ENCODE results near the gene STEAP3. TPM values are rescaled to one million over a fixed set of nuclear protein-coding genes. Genes with fewer than 3 reads are reported as not detected.

STEAP3 gene
- total RNA-seq, 1 experiment from 2014 or later = 32.3 TPM

DNA sequence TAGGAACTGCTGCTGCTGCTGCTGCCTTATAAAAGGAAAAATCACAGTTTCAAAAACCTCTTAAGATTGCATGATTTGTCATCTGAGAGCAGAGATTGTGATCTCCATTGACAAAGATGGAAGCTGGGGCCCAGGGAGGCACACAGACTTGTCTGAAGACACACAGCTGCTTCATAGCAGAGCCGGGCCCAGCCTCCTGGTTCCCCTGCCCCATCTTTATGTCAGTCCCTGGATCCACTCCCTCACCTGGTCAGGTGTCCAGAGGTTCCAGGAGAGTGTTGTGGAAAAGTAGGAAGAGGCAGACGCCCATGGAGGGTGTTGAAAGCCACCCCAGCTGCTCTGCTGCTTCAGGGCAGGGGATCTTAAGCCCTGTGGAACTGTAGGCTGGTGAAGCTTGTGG lies 20.0 kb downstream of the STEAP3 start (continued):
- TF ChIP-seq, protein P1, sequence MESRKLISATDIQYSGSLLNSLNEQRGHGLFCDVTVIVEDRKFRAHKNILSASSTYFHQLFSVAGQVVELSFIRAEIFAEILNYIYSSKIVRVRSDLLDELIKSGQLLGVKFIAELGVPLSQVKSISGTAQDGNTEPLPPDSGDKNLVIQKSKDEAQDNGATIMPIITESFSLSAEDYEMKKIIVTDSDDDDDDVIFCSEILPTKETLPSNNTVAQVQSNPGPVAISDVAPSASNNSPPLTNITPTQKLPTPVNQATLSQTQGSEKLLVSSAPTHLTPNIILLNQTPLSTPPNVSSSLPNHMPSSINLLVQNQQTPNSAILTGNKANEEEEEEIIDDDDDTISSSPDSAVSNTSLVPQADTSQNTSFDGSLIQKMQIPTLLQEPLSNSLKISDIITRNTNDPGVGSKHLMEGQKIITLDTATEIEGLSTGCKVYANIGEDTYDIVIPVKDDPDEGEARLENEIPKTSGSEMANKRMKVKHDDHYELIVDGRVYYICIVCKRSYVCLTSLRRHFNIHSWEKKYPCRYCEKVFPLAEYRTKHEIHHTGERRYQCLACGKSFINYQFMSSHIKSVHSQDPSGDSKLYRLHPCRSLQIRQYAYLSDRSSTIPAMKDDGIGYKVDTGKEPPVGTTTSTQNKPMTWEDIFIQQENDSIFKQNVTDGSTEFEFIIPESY (IDR thresholded peaks at IDR 0.05; ENCODE audit: extremely low read depth, insufficient replicate concordance, low read length) = no peak
- TF ChIP-seq RAD21 (IDR thresholded peaks at IDR 0.05; ENCODE audit: low read depth) = no peak
- TF ChIP-seq, protein P2, sequence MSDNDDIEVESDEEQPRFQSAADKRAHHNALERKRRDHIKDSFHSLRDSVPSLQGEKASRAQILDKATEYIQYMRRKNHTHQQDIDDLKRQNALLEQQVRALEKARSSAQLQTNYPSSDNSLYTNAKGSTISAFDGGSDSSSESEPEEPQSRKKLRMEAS (IDR thresholded peaks at IDR 0.05) = no peak
- TF ChIP-seq CEBPB (IDR thresholded peaks at IDR 0.05; ENCODE audit: low read depth) = no peak
- TF ChIP-seq SP1 (IDR thresholded peaks at IDR 0.05; ENCODE audit: low read depth) = no peak

DNA sequence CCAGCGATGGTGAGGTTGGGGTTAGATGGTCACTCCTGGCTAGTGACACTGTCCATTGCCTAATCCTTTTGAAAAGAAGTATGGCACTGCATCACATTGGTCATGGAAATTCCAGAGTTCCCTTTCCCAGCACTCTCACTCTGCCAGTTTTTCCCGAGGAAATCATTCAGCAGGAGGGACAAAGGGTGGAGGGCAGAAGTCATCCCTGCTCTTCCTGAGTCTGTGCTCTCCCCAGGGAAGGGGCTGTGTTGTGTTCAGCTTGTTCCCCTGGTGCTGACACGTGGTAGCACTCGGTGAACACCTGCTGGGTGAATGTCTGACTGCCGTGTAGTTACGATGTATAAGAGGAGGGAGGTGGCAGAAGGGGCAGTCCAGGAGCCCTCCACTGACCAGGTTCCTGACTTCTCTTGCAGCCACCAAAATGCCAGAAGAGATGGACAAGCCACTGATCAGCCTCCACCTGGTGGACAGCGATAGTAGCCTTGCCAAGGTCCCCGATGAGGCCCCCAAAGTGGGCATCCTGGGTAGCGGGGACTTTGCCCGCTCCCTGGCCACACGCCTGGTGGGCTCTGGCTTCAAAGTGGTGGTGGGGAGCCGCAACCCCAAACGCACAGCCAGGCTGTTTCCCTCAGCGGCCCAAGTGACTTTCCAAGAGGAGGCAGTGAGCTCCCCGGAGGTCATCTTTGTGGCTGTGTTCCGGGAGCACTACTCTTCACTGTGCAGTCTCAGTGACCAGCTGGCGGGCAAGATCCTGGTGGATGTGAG lies 21.6 kb downstream of the STEAP3 start:
- H3K9ac ChIP-seq (ENCODE audit: low read length) = no peak overlapping the region
- H3K4me3 ChIP-seq (replicated peaks in 1 of 2; ENCODE audit: low read depth in 1 of 2, low read length in 2 of 2) = no peak overlapping the region
- ATAC-seq (no peak), DNase-seq (ENCODE audit: low read depth, low spot score) (no peak)
- intact Hi-C loops (cut with micrococcal nuclease) = no loop called here
- no peak overlapping the region for H3K4me2 ChIP-seq (ENCODE audit: low read length)
- no peak overlapping the region for H2AFZ ChIP-seq (ENCODE audit: low read depth, low read length, poor library complexity, severe bottlenecking)
- peaks cover 15% of the 10 kb centered on the region for H3K79me2 ChIP-seq (ENCODE audit: insufficient read depth, low read length)
- H3K9me3 ChIP-seq (ENCODE audit: control insufficient read depth in 1 of 2, insufficient read depth in 1 of 2, low read depth in 1 of 2, low read length in 2 of 2) = no peaks in the 10 kb centered on the region
- H3K27me3 ChIP-seq (ENCODE audit: insufficient read depth, low read length) = no peaks in the 10 kb centered on the region
- H3K4me1 ChIP-seq (ENCODE audit: control insufficient read depth in 1 of 2, insufficient read depth in 2 of 2, low read length in 2 of 2) = peaks cover 29 to 33% of the 10 kb centered on the region in 2 experiments
- TF ChIP-seq ELF1 (IDR thresholded peaks at IDR 0.05; ENCODE audit: borderline replicate concordance, low read depth) (no peak), ZFX (IDR thresholded peaks at IDR 0.05) (no peak), CBX3 (IDR thresholded peaks at IDR 0.05; ENCODE audit: low read depth) (no peak), TCF7L2 (IDR thresholded peaks at IDR 0.05; ENCODE audit: borderline replicate concordance, extremely low read depth, insufficient read depth, insufficient read length) (no peak)
- TF ChIP-seq, protein P2 (IDR thresholded peaks at IDR 0.05) = no peak
- TF ChIP-seq, protein P3, sequence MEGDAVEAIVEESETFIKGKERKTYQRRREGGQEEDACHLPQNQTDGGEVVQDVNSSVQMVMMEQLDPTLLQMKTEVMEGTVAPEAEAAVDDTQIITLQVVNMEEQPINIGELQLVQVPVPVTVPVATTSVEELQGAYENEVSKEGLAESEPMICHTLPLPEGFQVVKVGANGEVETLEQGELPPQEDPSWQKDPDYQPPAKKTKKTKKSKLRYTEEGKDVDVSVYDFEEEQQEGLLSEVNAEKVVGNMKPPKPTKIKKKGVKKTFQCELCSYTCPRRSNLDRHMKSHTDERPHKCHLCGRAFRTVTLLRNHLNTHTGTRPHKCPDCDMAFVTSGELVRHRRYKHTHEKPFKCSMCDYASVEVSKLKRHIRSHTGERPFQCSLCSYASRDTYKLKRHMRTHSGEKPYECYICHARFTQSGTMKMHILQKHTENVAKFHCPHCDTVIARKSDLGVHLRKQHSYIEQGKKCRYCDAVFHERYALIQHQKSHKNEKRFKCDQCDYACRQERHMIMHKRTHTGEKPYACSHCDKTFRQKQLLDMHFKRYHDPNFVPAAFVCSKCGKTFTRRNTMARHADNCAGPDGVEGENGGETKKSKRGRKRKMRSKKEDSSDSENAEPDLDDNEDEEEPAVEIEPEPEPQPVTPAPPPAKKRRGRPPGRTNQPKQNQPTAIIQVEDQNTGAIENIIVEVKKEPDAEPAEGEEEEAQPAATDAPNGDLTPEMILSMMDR (IDR thresholded peaks at IDR 0.05 in 2 of 3, conservative IDR thresholded peaks at IDR 0.05 in 1 of 3; ENCODE audit: borderline replicate concordance in 1 of 3, insufficient read depth in 1 of 3, low read depth in 2 of 3, low read length in 2 of 3) = no peak
- RAD21 ChIA-PET (ENCODE audit: low non-redundant PET in 1 of 2, low total read pairs in 2 of 2, uncharacterized antibody in 2 of 2, unreplicated experiment in 2 of 2) = no interaction called here
- H4K20me1 ChIP-seq (ENCODE audit: insufficient read depth) = no peaks in the 10 kb centered on the region
- H3K36me3 ChIP-seq (ENCODE audit: control insufficient read depth in 1 of 2, insufficient read depth in 2 of 2, low read length in 2 of 2) = peaks cover 0 to 7% of the 10 kb centered on the region in 2 experiments; a peak in 2 of 4 replicates
- no peaks in the 10 kb centered on the region for H3K9me2 ChIP-seq (ENCODE audit: insufficient read depth)
- CTCF ChIA-PET = no interaction called here
- no peak overlapping the region for H3K27ac ChIP-seq (ENCODE audit: low read depth, low read length)
- POLR2A ChIA-PET = no interaction called here
- no TSS peak for BruUV-seq (replicated peaks)

Data from HCT116 (cell line).